ENCODE measurements around the gene C6orf136. TPM values are rescaled to one million over a fixed set of nuclear protein-coding genes. Genes with fewer than 3 reads are reported as not detected.
A peak's percentile ranks its signal among the peaks of the same experiment; 100 is the strongest.

The C6orf136 gene
- total and polyA plus RNA-seq, 9 of the 15 experiments (the other 6 are each of a cell fraction or from before 2014, with no cell fraction given), result 14.1 to 63.1 (median 18.4) TPM

- TF ChIP-seq TEAD2 (tag; IDR thresholded peaks at IDR 0.05) (no peak), ETV1 (tag; conservative IDR thresholded peaks at IDR 0.05; ENCODE audit: low read depth) (peak; percentile 12; the same call in 1 of the 2 replicates), ZFP1 (CRISPR knock-in tag; IDR thresholded peaks at IDR 0.05) (no peak), E2F3 (CRISPR knock-in tag; IDR thresholded peaks at IDR 0.05) (peak; percentile 61; the same call in 1 of the 2 replicates), TGIF2 (CRISPR knock-in tag; IDR thresholded peaks at IDR 0.05) (0 out of 2 replicates have a peak, but pooled peaks have one; percentile 12), ZNF707 (CRISPR knock-in tag; conservative IDR thresholded peaks at IDR 0.05) (no peak), ARID3B (CRISPR knock-in tag; IDR thresholded peaks at IDR 0.05; ENCODE audit: borderline replicate concordance) (no peak), BCOR (IDR thresholded peaks at IDR 0.05) (no peak), ZNF785 (CRISPR knock-in tag; IDR thresholded peaks at IDR 0.05) (no peak), ZNF347 (CRISPR knock-in tag; IDR thresholded peaks at IDR 0.05; ENCODE audit: low read depth) (no peak), TCF15 (CRISPR knock-in tag; IDR thresholded peaks at IDR 0.05) (no peak), CREB3 (tag; conservative IDR thresholded peaks at IDR 0.05; ENCODE audit: low read depth) (no peak), MBD1 (CRISPR knock-in tag; IDR thresholded peaks at IDR 0.05) (no peak), ZBTB17 (CRISPR knock-in tag; IDR thresholded peaks at IDR 0.05) (no peak; the same call in 1 of the 2 replicates), EP400 (IDR thresholded peaks at IDR 0.05) (peak; percentile 89), ATF4 (CRISPR knock-in tag; IDR thresholded peaks at IDR 0.05) (no peak), ZNF184 (CRISPR knock-in tag; IDR thresholded peaks at IDR 0.05) (no peak), EP300 (IDR thresholded peaks at IDR 0.05; ENCODE audit: low read length) (no peak), BRD4 (IDR thresholded peaks at IDR 0.05) (peak; percentile 82), NFE2 (IDR thresholded peaks at IDR 0.05; ENCODE audit: low read depth) (no peak), ZBTB8A (IDR thresholded peaks at IDR 0.05; ENCODE audit: partially characterized antibody) (no peak), NUFIP1 (IDR thresholded peaks at IDR 0.05; ENCODE audit: partially characterized antibody) (no peak), LARP7 (IDR thresholded peaks at IDR 0.05) (no peak), GATAD2A (IDR thresholded peaks at IDR 0.05) (peak; percentile 75), PTRF (tag; IDR thresholded peaks at IDR 0.05) (no peak), SMAD3 (CRISPR knock-in tag; conservative IDR thresholded peaks at IDR 0.05) (no peak)
Observed at GRCh38 chr6:30647242-30648116, 546 bp downstream of the C6orf136 start (continued).

Data from K562 (cell line).